Astrocyte (in vitro differentiated cells and primary cell): ENCODE measurements around the gene SOX5. TPM values are rescaled to one million over a fixed set of nuclear protein-coding genes. Genes with fewer than 3 reads are reported as not detected.

ENCODE experiments used
- DNase-seq: peaks from one replicate; pipeline ENCODE4 v3.0.0-alpha.2; 2010; ENCODE audit warnings: low read depth
- FAIRE-seq: peaks from 2 replicates; lab custom pipeline; 2011; peaks lifted over from hg19 to GRCh38; lab: Jason Lieb, UNC
- H2AFZ ChIP-seq: 2 replicates; pipeline ENCODE4 v1.6.0; 2012; ENCODE audit warnings: low read depth, low read length, inconsistent platforms
- H3K27ac ChIP-seq: 2 replicates; pipeline ENCODE4 v1.5.1; 2011; ENCODE audit warnings: low read depth, low read length, inconsistent platforms
- H3K27me3 ChIP-seq: 2 replicates; pipeline ENCODE4 v1.6.0; 2011; ENCODE audit warnings: low read length, inconsistent platforms; ENCODE audit not compliant: insufficient read depth
- H3K36me3 ChIP-seq: 2 replicates; pipeline ENCODE4 v1.5.1; 2011; ENCODE audit warnings: low read length, inconsistent platforms; ENCODE audit not compliant: insufficient read depth
- H3K4me1 ChIP-seq: 2 replicates; pipeline ENCODE4 v1.5.1; 2011; ENCODE audit warnings: low read length, inconsistent platforms; ENCODE audit not compliant: insufficient read depth
- H3K4me2 ChIP-seq: 2 replicates; pipeline ENCODE4 v1.6.0; 2012; ENCODE audit warnings: low read length, inconsistent platforms
- H3K4me3 ChIP-seq: 2 replicates; pipeline ENCODE4 v1.5.1; 2011; ENCODE audit warnings: low read depth, mild to moderate bottlenecking, low read length, inconsistent platforms; ENCODE audit not compliant: insufficient read depth
- H3K79me2 ChIP-seq: 2 replicates; pipeline ENCODE4 v1.6.0; 2012; ENCODE audit warnings: mild to moderate bottlenecking, low read length, inconsistent platforms; ENCODE audit not compliant: insufficient read depth
- H3K9ac ChIP-seq: 2 replicates; pipeline ENCODE4 v1.6.0; 2012; ENCODE audit warnings: mild to moderate bottlenecking, low read length, inconsistent platforms
- H3K9me3 ChIP-seq: 2 replicates; pipeline ENCODE4 v1.5.1; 2012; ENCODE audit warnings: low read depth, mild to moderate bottlenecking, low read length, inconsistent platforms; ENCODE audit not compliant: insufficient read depth
- H4K20me1 ChIP-seq: 2 replicates; pipeline ENCODE4 v1.6.0; 2012; ENCODE audit warnings: low read length, inconsistent platforms; ENCODE audit not compliant: insufficient read depth
- H3K27ac Mint-ChIP-seq: one replicate; pipeline ENCODE4 v1.8.0; 2021; ENCODE audit warnings: mild to moderate bottlenecking, mixed read lengths; ENCODE audit not compliant: unreplicated experiment
- H3K27me3 Mint-ChIP-seq: one replicate; pipeline ENCODE4 v1.8.0; 2021; ENCODE audit warnings: low read depth, mixed read lengths; ENCODE audit not compliant: unreplicated experiment
- H3K36me3 Mint-ChIP-seq: one replicate; pipeline ENCODE4 v1.8.0; 2021; ENCODE audit warnings: low read depth, mixed read lengths; ENCODE audit not compliant: unreplicated experiment
- H3K4me1 Mint-ChIP-seq: one replicate; pipeline ENCODE4 v1.8.0; 2021; ENCODE audit warnings: low read depth, mixed read lengths; ENCODE audit not compliant: unreplicated experiment
- H3K4me3 Mint-ChIP-seq: one replicate; pipeline ENCODE4 v1.8.0; 2021; ENCODE audit warnings: mild to moderate bottlenecking, moderate library complexity, mixed read lengths; ENCODE audit not compliant: unreplicated experiment
- H3K9me3 Mint-ChIP-seq: one replicate; pipeline ENCODE4 v1.8.0; 2021; ENCODE audit warnings: mild to moderate bottlenecking, mixed read lengths; ENCODE audit not compliant: unreplicated experiment
- EZH2 ChIP-seq: IDR thresholded peaks from 2 replicates; pipeline ENCODE4 v1.6.1; 2012; ENCODE audit warnings: mild to moderate bottlenecking, low read length, inconsistent platforms; ENCODE audit not compliant: insufficient read depth
- total RNA-seq: library from RNA; stranded (reverse); gene quantifications from 2 replicates; pipeline ENCODE4 v1.2.1, GENCODE V29; 2021
- TF ChIP-seq, protein P1 (sequence below): IDR thresholded peaks from 2 replicates; pipeline ENCODE4 v1.5.1; 2011; ENCODE audit warnings: low read depth, mild to moderate bottlenecking, inconsistent platforms, low read length, moderate library complexity; ENCODE audit not compliant: insufficient read depth

The SOX5 gene
- total RNA-seq, 1 donor from 2014 or later, result 13.7 TPM

DNA sequence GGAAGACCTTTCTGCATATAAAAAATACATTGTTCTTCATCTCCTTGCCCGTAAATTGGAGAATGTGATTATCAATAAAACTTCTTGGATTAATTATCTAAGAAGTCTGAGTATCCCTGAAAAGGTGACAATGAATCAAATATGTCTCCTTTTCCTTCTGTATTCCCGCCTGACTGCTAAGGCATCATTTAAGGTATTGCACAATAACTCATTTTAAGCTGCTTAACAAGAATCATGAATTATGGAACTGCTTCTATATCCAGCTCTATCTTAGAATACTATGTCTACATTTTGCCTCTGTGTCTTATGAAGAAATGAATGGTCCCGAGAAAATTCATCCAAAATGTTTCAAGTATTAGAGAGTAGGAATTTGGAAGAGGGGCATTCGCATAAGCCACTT, 294.4 kb downstream of the SOX5 start:
- Mint-ChIP-seq H3K27ac (no peak overlapping the region), H3K36me3 (peaks cover 1% of the 10 kb centered on the region), H3K27me3 (no peaks in the 10 kb centered on the region), H3K9me3 (no peaks in the 10 kb centered on the region), H3K4me1 (no peaks in the 10 kb centered on the region), H3K4me3 (no peak overlapping the region)
- no peak overlapping the region for H3K9ac ChIP-seq
- no peak for DNase-seq
- no peak for FAIRE-seq
- H3K79me2 ChIP-seq, result no peaks in the 10 kb centered on the region
- H3K27ac ChIP-seq, result no peak overlapping the region
- H3K4me1 ChIP-seq, result no peaks in the 10 kb centered on the region
- H4K20me1 ChIP-seq, result no peaks in the 10 kb centered on the region
- H2AFZ ChIP-seq, result no peak overlapping the region
- H3K27me3 ChIP-seq, result no peaks in the 10 kb centered on the region
- H3K4me3 ChIP-seq, result no peak overlapping the region
- TF ChIP-seq, protein P1, sequence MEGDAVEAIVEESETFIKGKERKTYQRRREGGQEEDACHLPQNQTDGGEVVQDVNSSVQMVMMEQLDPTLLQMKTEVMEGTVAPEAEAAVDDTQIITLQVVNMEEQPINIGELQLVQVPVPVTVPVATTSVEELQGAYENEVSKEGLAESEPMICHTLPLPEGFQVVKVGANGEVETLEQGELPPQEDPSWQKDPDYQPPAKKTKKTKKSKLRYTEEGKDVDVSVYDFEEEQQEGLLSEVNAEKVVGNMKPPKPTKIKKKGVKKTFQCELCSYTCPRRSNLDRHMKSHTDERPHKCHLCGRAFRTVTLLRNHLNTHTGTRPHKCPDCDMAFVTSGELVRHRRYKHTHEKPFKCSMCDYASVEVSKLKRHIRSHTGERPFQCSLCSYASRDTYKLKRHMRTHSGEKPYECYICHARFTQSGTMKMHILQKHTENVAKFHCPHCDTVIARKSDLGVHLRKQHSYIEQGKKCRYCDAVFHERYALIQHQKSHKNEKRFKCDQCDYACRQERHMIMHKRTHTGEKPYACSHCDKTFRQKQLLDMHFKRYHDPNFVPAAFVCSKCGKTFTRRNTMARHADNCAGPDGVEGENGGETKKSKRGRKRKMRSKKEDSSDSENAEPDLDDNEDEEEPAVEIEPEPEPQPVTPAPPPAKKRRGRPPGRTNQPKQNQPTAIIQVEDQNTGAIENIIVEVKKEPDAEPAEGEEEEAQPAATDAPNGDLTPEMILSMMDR, result no peak
- no peak for TF ChIP-seq EZH2
- no peaks in the 10 kb centered on the region for H3K9me3 ChIP-seq
- H3K36me3 ChIP-seq, result no peaks in the 10 kb centered on the region
- no peak overlapping the region for H3K4me2 ChIP-seq

DNA sequence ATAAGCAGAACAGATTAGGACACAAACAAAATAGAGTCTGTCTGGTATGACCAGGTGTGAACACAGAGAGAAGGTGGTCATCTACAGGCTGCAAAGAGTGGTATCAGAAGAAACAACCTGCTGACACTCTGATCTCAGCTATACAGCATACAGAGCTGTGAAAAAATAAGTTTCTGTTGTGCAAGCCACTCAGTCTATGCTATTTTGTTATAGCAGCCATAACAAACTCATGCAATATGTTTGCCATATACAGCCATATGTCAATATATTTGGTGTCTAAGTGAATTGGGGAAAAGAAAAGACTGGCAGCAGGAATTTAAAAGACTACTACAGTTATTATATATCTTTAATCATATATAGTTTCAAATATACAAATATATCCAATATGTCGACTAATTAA, 300.9 kb downstream of the SOX5 start:
- Mint-ChIP-seq H3K36me3 (peaks cover 3% of the 10 kb centered on the region), H3K27me3 (no peaks in the 10 kb centered on the region), H3K9me3 (no peaks in the 10 kb centered on the region), H3K4me1 (no peaks in the 10 kb centered on the region), H3K27ac (no peak overlapping the region), H3K4me3 (no peak overlapping the region)
- DNase-seq (no peak), FAIRE-seq (no peak)
- Histone ChIP-seq H3K27me3 (no peaks in the 10 kb centered on the region), H4K20me1 (no peaks in the 10 kb centered on the region), H3K9me3 (no peaks in the 10 kb centered on the region), H3K4me3 (no peak overlapping the region), H3K79me2 (no peaks in the 10 kb centered on the region), H3K9ac (no peak overlapping the region), H2AFZ (no peak overlapping the region), H3K27ac (no peak overlapping the region), H3K4me2 (no peak overlapping the region), H3K4me1 (no peaks in the 10 kb centered on the region), H3K36me3 (no peaks in the 10 kb centered on the region)
- TF ChIP-seq EZH2, result no peak

DNA sequence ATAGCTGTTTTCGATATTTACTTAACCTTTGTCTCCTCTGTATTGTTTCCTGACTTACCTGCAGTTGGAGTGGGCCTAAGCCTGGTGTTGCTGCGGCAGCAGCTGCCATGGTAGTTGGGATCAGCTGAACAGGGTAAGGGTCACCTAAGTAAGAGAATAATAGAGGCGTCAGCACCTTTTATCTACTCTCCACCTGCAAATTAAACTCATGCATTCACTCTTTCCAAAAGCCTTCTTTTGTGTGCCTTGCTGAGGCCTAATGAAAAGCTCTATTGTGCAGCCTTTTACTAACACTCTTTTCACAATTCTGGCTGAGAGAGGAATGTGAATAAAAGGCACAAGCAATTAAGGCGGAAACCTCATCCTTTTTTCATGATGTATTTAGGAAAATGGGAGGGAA, 308.7 kb downstream of the SOX5 start:
- Histone ChIP-seq H3K9ac (no peak overlapping the region), H3K4me3 (no peak overlapping the region), H3K9me3 (no peaks in the 10 kb centered on the region), H2AFZ (no peak overlapping the region), H3K36me3 (no peaks in the 10 kb centered on the region), H3K27me3 (no peaks in the 10 kb centered on the region), H3K27ac (no peak overlapping the region), H3K79me2 (no peaks in the 10 kb centered on the region), H4K20me1 (no peaks in the 10 kb centered on the region), H3K4me2 (no peak overlapping the region), H3K4me1 (no peaks in the 10 kb centered on the region)
- Mint-ChIP-seq H3K36me3 (peaks cover 13% of the 10 kb centered on the region), H3K4me1 (no peaks in the 10 kb centered on the region), H3K4me3 (no peak overlapping the region), H3K27ac (no peak overlapping the region), H3K9me3 (no peaks in the 10 kb centered on the region), H3K27me3 (no peaks in the 10 kb centered on the region)
- no peak for DNase-seq
- no peak for TF ChIP-seq EZH2
- TF ChIP-seq, protein P1, result no peak
- FAIRE-seq, result no peak
